Measurements from ENCODE around the gene TUBB4A.

The TUBB4A gene

DNA sequence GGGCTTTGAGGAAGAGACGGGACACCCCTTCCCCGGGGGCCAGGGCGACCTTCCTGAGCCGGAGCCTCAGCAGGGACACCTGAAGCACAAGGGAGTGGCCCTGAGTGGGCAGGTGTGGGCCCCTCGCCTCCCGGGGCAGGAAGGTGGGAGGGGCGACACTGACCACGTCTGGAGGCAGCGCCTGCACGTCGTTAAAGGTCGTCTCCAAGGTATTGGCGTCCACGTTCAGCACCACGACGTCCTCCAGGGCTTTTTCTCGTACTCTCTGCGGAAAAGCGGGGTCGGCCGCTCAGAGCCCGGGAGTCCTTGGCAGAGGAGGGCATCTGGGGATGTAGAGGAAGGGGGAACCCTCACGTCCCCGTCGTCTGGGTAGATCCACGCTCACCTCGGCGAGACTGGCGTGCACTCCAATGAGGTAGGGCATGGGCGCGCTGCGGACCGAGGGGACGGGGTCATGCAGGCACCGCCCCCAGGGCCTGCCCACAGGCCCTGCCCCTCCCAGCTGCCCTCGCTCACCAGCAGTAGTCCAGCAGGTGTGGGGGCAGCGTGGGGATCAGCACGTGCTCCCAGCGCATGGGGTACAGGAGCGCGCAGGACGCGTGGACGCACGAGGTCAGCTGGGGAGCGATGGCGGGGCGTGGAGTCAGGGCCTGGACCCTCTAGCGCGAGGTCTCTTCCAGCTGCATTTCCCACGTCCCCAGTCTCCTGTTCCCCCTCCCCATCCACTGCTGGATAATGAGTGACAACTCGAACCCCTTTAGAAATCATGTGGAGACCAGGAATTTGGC, 26.6 kb downstream of the TUBB4A start:
- TF ChIP-seq, protein P1, sequence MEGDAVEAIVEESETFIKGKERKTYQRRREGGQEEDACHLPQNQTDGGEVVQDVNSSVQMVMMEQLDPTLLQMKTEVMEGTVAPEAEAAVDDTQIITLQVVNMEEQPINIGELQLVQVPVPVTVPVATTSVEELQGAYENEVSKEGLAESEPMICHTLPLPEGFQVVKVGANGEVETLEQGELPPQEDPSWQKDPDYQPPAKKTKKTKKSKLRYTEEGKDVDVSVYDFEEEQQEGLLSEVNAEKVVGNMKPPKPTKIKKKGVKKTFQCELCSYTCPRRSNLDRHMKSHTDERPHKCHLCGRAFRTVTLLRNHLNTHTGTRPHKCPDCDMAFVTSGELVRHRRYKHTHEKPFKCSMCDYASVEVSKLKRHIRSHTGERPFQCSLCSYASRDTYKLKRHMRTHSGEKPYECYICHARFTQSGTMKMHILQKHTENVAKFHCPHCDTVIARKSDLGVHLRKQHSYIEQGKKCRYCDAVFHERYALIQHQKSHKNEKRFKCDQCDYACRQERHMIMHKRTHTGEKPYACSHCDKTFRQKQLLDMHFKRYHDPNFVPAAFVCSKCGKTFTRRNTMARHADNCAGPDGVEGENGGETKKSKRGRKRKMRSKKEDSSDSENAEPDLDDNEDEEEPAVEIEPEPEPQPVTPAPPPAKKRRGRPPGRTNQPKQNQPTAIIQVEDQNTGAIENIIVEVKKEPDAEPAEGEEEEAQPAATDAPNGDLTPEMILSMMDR (IDR thresholded peaks at IDR 0.05; ENCODE audit: borderline replicate concordance, insufficient read depth, low read depth, low read length) = no peak
- no peak overlapping the region for H3K4me3 ChIP-seq (ENCODE audit: low read depth, low read length)

DNA sequence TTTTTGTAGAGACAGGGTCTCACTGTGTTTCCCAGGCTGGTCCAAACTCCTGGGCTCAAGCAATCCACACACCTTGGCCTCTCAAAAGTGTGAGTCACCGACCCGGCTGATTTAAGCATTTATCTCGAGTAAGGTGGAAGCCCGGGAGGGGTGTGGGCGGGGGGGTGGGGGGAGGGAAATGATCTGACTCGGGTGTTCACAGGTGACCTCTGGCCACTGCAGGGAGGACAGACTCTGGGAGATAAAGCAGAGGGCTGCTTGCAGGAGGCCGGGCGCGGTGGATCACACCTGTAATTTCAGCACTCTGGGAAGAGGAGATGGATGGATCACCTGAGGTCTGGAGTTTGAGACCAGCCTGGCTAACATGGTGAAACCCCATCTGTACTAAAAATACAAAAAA, 28.5 kb downstream of the TUBB4A start:
- H3K4me3 ChIP-seq (ENCODE audit: low read depth, low read length) = no peak overlapping the region
- TF ChIP-seq, protein P1 (IDR thresholded peaks at IDR 0.05; ENCODE audit: borderline replicate concordance, insufficient read depth, low read depth, low read length) = no peak

DNA sequence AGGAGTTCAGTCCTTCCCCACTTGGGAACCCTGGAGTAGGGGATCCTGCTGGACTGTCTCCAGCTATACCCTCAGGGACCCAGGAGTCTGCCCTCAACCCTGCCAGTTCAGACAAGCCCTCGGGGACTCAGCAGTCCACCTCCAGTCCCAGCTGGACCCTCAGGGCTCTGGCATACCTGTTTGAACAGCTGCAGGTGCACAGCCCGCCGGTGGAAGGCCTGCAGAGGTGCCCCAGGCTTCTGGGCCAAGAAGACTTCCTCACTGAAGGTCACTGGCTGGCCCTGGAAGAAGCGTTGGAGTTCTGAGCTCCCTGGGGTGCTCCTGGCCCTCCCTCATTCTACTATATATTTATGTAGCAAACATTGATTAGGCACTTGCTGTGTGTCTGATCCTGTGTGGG, 29.4 kb downstream of the TUBB4A start:
- TF ChIP-seq, protein P1 (IDR thresholded peaks at IDR 0.05; ENCODE audit: borderline replicate concordance, insufficient read depth, low read depth, low read length) = no peak
- no peak overlapping the region for H3K4me3 ChIP-seq (ENCODE audit: low read depth, low read length)

DNA sequence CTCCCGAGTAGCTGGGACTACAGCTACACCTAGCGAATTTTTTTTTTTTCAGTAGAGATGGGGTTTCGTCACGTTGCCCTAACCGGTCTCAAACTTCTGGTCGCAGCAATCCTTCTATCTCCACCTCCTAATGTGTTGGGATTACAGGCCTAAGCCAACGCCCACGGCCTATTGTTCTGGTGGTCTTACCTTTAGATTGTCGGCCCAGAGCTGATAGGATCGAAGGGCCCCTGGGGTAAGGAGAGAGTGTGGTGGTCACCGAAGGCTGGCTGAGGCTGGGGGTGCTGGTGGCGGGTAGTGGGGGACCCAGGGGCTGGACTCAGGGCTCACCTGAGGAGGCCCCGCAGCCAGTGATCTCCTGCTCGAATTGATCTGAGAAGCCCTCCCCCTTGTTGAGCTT, 31.0 kb downstream of the TUBB4A start:
- H3K4me3 ChIP-seq (ENCODE audit: low read depth, low read length) = no peak overlapping the region
- TF ChIP-seq, protein P1 (IDR thresholded peaks at IDR 0.05; ENCODE audit: borderline replicate concordance, insufficient read depth, low read depth, low read length) = no peak

DNA sequence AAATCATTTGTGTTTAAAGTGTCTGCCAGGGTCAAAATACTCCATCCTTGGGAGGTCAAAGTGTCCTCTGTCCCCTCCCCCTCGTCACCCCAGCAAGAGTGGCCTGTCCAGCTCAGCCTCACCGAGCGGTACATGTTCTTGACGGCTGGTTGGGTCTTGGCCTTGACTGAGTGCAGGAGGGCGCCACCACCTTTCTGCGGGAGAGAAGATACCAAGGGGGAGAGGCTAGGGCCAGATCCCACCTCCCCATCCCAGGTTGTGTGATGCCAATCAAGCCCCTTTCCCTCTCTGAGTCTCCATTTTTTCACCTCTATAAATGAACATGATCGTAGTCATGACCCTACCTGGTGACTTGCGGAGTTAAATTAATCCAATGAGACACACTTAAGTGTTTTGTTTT, 31.9 kb downstream of the TUBB4A start:
- no peak overlapping the region for H3K4me3 ChIP-seq (ENCODE audit: low read depth, low read length)
- TF ChIP-seq, protein P1 (IDR thresholded peaks at IDR 0.05; ENCODE audit: borderline replicate concordance, insufficient read depth, low read depth, low read length) = no peak

DNA sequence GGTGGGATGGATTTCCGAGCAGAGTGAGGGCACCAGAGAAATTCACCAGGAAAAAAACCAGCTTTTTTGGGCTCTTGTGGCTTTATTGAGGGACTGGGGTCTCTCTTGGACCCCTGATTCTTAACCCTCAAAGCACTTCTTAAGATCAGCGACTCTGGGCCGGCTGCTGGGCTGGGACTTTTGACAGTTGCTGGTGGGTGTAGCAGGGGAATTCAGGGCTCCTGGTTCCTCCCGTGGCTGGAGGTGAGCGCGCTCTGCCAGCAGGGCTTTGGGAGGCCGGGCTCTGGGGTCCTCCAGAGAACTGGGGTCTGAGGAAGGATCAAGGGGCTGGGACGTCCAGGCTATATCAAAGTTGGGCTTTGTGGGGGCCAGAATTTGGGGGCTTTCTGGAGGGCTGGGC, 34.7 kb downstream of the TUBB4A start:
- TF ChIP-seq, protein P1 (IDR thresholded peaks at IDR 0.05; ENCODE audit: borderline replicate concordance, insufficient read depth, low read depth, low read length) = no peak
- no peak overlapping the region for H3K4me3 ChIP-seq (ENCODE audit: low read depth, low read length)

DNA sequence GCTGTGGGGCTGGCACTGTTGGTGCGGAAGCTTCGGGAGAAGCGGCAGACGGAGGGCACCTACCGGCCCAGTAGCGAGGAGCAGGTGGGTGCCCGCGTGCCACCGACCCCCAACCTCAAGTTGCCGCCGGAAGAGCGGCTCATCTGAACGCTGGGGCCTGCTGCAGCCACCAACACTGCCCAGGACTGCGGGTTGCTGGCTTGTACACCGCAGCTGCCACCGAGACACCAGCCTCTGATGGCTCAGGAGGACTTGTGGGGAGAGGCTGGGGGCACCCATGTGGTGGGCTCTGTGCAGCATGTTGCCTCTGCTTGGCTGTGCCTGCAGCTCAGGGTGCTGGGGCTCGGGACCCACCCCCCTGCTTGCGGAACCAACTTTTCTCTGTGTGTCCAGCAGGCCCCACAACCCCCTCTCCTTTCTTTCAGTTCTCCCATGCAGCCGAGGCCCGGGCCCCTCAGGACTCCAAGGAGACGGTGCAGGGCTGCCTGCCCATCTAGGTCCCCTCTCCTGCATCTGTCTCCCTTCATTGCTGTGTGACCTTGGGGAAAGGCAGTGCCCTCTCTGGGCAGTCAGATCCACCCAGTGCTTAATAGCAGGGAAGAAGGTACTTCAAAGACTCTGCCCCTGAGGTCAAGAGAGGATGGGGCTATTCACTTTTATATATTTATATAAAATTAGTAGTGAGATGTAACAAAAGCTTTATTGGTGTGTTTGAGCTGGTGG, 35.4 kb downstream of the TUBB4A start:
- TF ChIP-seq, protein P1 (IDR thresholded peaks at IDR 0.05; ENCODE audit: borderline replicate concordance, insufficient read depth, low read depth, low read length) = no peak
- H3K4me3 ChIP-seq (ENCODE audit: low read depth, low read length) = no peak overlapping the region
